H9 (cell line): Measurements from ENCODE around the gene MTRR. TPM values are rescaled to one million over a fixed set of nuclear protein-coding genes. Genes with fewer than 3 reads are reported as not detected.

Experiments
- DNase-seq: peaks from one replicate; pipeline ENCODE4 v3.0.0-alpha.2; 2017
- H2AFZ ChIP-seq: one replicate; pipeline ENCODE4 v1.6.1; 2013; ENCODE audit warnings: mild to moderate bottlenecking, low read length, control low read depth, moderate library complexity
- H2AK5ac ChIP-seq: 2 replicates; pipeline ENCODE4 v1.6.1; 2013; ENCODE audit warnings: low read length, control low read depth, mixed read lengths; ENCODE audit not compliant: insufficient read length
- H2BK120ac ChIP-seq: one replicate; pipeline ENCODE4 v1.6.1; 2013; ENCODE audit warnings: low read depth, mild to moderate bottlenecking, low read length, control low read depth, inconsistent platforms; ENCODE audit not compliant: poor library complexity, severe bottlenecking
- H2BK12ac ChIP-seq: 2 replicates; pipeline ENCODE4 v1.6.1; 2013; ENCODE audit warnings: low read length, control low read depth, mixed read lengths, low read depth; ENCODE audit not compliant: insufficient read length
- H2BK15ac ChIP-seq: 2 replicates; pipeline ENCODE4 v1.6.1; 2013; ENCODE audit warnings: low read depth, low read length, control low read depth
- H2BK20ac ChIP-seq: one replicate; pipeline ENCODE4 v1.6.1; 2013; ENCODE audit warnings: low read depth, mild to moderate bottlenecking, low read length, control low read depth, inconsistent platforms; ENCODE audit not compliant: poor library complexity, severe bottlenecking
- H2BK5ac ChIP-seq: 2 replicates; pipeline ENCODE4 v1.6.1; 2013; ENCODE audit warnings: low read length, control low read depth, mixed read lengths; ENCODE audit not compliant: insufficient read length
- H3K14ac ChIP-seq: 2 replicates; pipeline ENCODE4 v1.6.1; 2013; ENCODE audit warnings: low read length, control low read depth; ENCODE audit not compliant: insufficient read depth
- H3K18ac ChIP-seq: 2 replicates; pipeline ENCODE4 v1.6.1; 2013; ENCODE audit warnings: low read depth, mild to moderate bottlenecking, mixed read lengths, low read length, control low read depth; ENCODE audit not compliant: insufficient read length
- H3K23ac ChIP-seq: 2 replicates; pipeline ENCODE4 v1.6.1; 2013; ENCODE audit warnings: low read length, control low read depth, mixed read lengths, low read depth; ENCODE audit not compliant: insufficient read length
- H3K23me2 ChIP-seq: 2 replicates; pipeline ENCODE4 v1.6.1; 2013; ENCODE audit warnings: low read depth, mild to moderate bottlenecking, mixed read lengths, low read length, control low read depth; ENCODE audit not compliant: insufficient read length, poor library complexity, severe bottlenecking
- H3K27ac ChIP-seq: 2 replicates; pipeline ENCODE4 v1.5.1; 2013; ENCODE audit warnings: low read length, control low read depth, mixed read lengths, low read depth; ENCODE audit not compliant: insufficient read length
- H3K27me3 ChIP-seq: 2 replicates; pipeline ENCODE4 v1.6.1; 2013; ENCODE audit warnings: low read length, control low read depth, inconsistent platforms; ENCODE audit not compliant: insufficient read depth
- H3K4ac ChIP-seq: 2 replicates; pipeline ENCODE4 v1.6.1; 2013; ENCODE audit warnings: low read depth, mild to moderate bottlenecking, control low read depth, inconsistent platforms, low read length, moderate library complexity
- H3K4me1 ChIP-seq: 2 replicates; pipeline ENCODE4 v1.6.1; 2013; ENCODE audit warnings: low read length, control low read depth, inconsistent platforms; ENCODE audit not compliant: insufficient read depth
- H3K4me2 ChIP-seq: 2 replicates; pipeline ENCODE4 v1.6.1; 2013; ENCODE audit warnings: low read length, control low read depth, mixed read lengths; ENCODE audit not compliant: insufficient read length, insufficient read depth
- H3K56ac ChIP-seq: 2 replicates; pipeline ENCODE4 v1.6.1; 2013; ENCODE audit warnings: low read depth, mild to moderate bottlenecking, mixed read lengths, low read length, control low read depth; ENCODE audit not compliant: insufficient read length
- H3K79me1 ChIP-seq: 2 replicates; pipeline ENCODE4 v1.6.1; 2013; ENCODE audit warnings: low read depth, mild to moderate bottlenecking, moderate library complexity, low read length, control low read depth, inconsistent platforms; ENCODE audit not compliant: insufficient read depth, poor library complexity, severe bottlenecking
- H3K79me2 ChIP-seq: 2 replicates; pipeline ENCODE4 v1.6.1; 2013; ENCODE audit warnings: low read length, control low read depth, inconsistent platforms; ENCODE audit not compliant: insufficient read depth
- H3K9ac ChIP-seq: 2 replicates; pipeline ENCODE4 v1.6.1; 2013; ENCODE audit warnings: low read length, control low read depth, mixed read lengths; ENCODE audit not compliant: insufficient read length; ENCODE audit errors: extremely low read depth
- H3K9me3 ChIP-seq: one replicate; pipeline ENCODE4 v1.6.1; 2013; ENCODE audit warnings: low read depth, low read length, inconsistent platforms; ENCODE audit not compliant: control insufficient read depth
- H3T11ph ChIP-seq: one replicate; pipeline ENCODE4 v1.6.1; 2013; ENCODE audit warnings: mild to moderate bottlenecking, low read length, control low read depth, inconsistent platforms
- H4K20me1 ChIP-seq: one replicate; pipeline ENCODE4 v1.6.1; 2013; ENCODE audit not compliant: control insufficient read depth, insufficient read length, insufficient read depth
- H4K5ac ChIP-seq: 2 replicates; pipeline ENCODE4 v1.6.1; 2013; ENCODE audit warnings: low read depth, mild to moderate bottlenecking, mixed read lengths, low read length, control low read depth; ENCODE audit not compliant: insufficient read length
- H4K8ac ChIP-seq: replicated peaks from 2 replicates; pipeline ENCODE4 v1.6.1; 2013; ENCODE audit warnings: low read length, control low read depth, mixed read lengths, low read depth; ENCODE audit not compliant: insufficient read length
- H4K91ac ChIP-seq: 2 replicates; pipeline ENCODE4 v1.6.1; 2013; ENCODE audit warnings: low read depth, mild to moderate bottlenecking, moderate library complexity, mixed read lengths, low read length, control low read depth; ENCODE audit not compliant: insufficient read length
- H3K27ac Mint-ChIP-seq, 3 experiments: 2 replicates in 2 of 3; 3 replicates in 1 of 3; pipeline ENCODE4 v1.8.0; 2020 to 2021; ENCODE audit warnings: mixed read lengths in 3 of 3, mild to moderate bottlenecking in 1 of 3, moderate library complexity in 1 of 3
- H3K27me3 Mint-ChIP-seq: 2 replicates; pipeline ENCODE4 v1.8.0; 2021; ENCODE audit warnings: low read depth, mild to moderate bottlenecking, moderate library complexity, mixed read lengths
- H3K36me3 Mint-ChIP-seq, 3 experiments: 2 replicates in 2 of 3; 3 replicates in 1 of 3; pipeline ENCODE4 v1.8.0; 2020 to 2021; ENCODE audit warnings: low read depth in 3 of 3, mixed read lengths in 3 of 3; ENCODE audit not compliant: insufficient read depth in 1 of 3
- H3K4me1 Mint-ChIP-seq, 2 experiments: 2 replicates each; pipeline ENCODE4 v1.8.0; 2020; ENCODE audit warnings: mixed read lengths in 2 of 2
- H3K4me3 Mint-ChIP-seq, 2 experiments: 2 replicates in 1 of 2; 3 replicates in 1 of 2; pipeline ENCODE4 v1.8.0; 2020 to 2021; ENCODE audit warnings: mild to moderate bottlenecking in 2 of 2, mixed read lengths in 2 of 2, moderate library complexity in 1 of 2
- H3K9me3 Mint-ChIP-seq, 2 experiments: 2 replicates in 1 of 2; 3 replicates in 1 of 2; pipeline ENCODE4 v1.8.0; 2020; ENCODE audit warnings: mild to moderate bottlenecking in 2 of 2, mixed read lengths in 2 of 2, moderate library complexity in 1 of 2
- WGBS: extraction: QIAGEN DNeasy Blood & Tissue Kit; methylation state at CpG from one replicate; pipeline ENCODE4 v1.1.7; 2013; ENCODE audit warnings: missing lambda C conversion rate, low lambda C conversion rate, mixed read lengths; ENCODE audit not compliant: insufficient read length; ENCODE audit errors: extremely low coverage; 5-methylcytosine and 5-hydroxymethylcytosine counted together
- total RNA-seq: library from RNA; stranded (reverse); gene quantifications from 2 replicates; pipeline ENCODE4 v1.2.1, GENCODE V29; 2021
- TF ChIP-seq, protein P1 (sequence below): fragments of 200-600 bp; sonication (generic); conservative IDR thresholded peaks from 3 replicates; pipeline ENCODE4 v1.8.0; 2021; ENCODE audit warnings: antibody characterized with exemption, mild to moderate bottlenecking

The MTRR gene
- total RNA-seq, 1 experiment from 2014 or later: 66.0 TPM

GRCh38 chr5:7856855-7857254 lies 12.1 kb upstream of the MTRR start:
- TF ChIP-seq, protein P1, sequence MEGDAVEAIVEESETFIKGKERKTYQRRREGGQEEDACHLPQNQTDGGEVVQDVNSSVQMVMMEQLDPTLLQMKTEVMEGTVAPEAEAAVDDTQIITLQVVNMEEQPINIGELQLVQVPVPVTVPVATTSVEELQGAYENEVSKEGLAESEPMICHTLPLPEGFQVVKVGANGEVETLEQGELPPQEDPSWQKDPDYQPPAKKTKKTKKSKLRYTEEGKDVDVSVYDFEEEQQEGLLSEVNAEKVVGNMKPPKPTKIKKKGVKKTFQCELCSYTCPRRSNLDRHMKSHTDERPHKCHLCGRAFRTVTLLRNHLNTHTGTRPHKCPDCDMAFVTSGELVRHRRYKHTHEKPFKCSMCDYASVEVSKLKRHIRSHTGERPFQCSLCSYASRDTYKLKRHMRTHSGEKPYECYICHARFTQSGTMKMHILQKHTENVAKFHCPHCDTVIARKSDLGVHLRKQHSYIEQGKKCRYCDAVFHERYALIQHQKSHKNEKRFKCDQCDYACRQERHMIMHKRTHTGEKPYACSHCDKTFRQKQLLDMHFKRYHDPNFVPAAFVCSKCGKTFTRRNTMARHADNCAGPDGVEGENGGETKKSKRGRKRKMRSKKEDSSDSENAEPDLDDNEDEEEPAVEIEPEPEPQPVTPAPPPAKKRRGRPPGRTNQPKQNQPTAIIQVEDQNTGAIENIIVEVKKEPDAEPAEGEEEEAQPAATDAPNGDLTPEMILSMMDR: peak; percentile 92
- Histone ChIP-seq H2BK120ac (no peak overlapping the region), H4K8ac (no peak overlapping the region)

More at GRCh38 chr5:7856855-7857254, 12.1 kb upstream of the MTRR start:
- no peak overlapping the region for H4K91ac ChIP-seq
- no peaks in the 10 kb centered on the region for H3K79me2 ChIP-seq
- Mint-ChIP-seq H3K27me3 (peaks cover 9% of the 10 kb centered on the region), H3K27ac (no peak overlapping the region; a peak in 1 of 7 replicates), H3K4me1 (peaks cover 2 to 3% of the 10 kb centered on the region in 2 experiments; a peak in 3 of 4 replicates), H3K36me3 (peaks cover 6 to 32% (median 20%) of the 10 kb centered on the region in 3 experiments), H3K9me3 (peaks cover 0 to 7% of the 10 kb centered on the region in 2 experiments; a peak in 3 of 5 replicates), H3K4me3 (no peak overlapping the region)
- no peaks in the 10 kb centered on the region for H4K20me1 ChIP-seq
- no peak overlapping the region for H3K9ac ChIP-seq
- H3K79me1 ChIP-seq: no peaks in the 10 kb centered on the region
- H2BK5ac ChIP-seq: no peak overlapping the region
- H2BK15ac ChIP-seq: no peak overlapping the region
- no peak overlapping the region for H3K23ac ChIP-seq
- no peak overlapping the region for H3K14ac ChIP-seq
- H3K56ac ChIP-seq: no peak overlapping the region
- peak; percentile 68 for DNase-seq
- H2BK20ac ChIP-seq: no peak overlapping the region
- WGBS: no CpG with 5 or more reads among the region's 2 CpGs
- no peak overlapping the region for H3K4me2 ChIP-seq
- no peaks in the 10 kb centered on the region for H3K4me1 ChIP-seq
- H3T11ph ChIP-seq: no peak overlapping the region
- H3K27ac ChIP-seq: no peak overlapping the region
- H3K4ac ChIP-seq: no peak overlapping the region
- H3K23me2 ChIP-seq: no peaks in the 10 kb centered on the region
- no peak overlapping the region for H3K18ac ChIP-seq
- H3K9me3 ChIP-seq: no peaks in the 10 kb centered on the region
- no peaks in the 10 kb centered on the region for H3K27me3 ChIP-seq
- no peak overlapping the region for H4K5ac ChIP-seq
- H2BK12ac ChIP-seq: no peak overlapping the region
- no peak overlapping the region for H2AK5ac ChIP-seq
- H2AFZ ChIP-seq: no peak overlapping the region
